ENCODE data around the gene CPEB1. TPM values are rescaled to one million over a fixed set of nuclear protein-coding genes. Genes with fewer than 3 reads are reported as not detected.

The CPEB1 gene
- total RNA-seq, 1 donor from 2014 or later = 1.6 TPM

DNA sequence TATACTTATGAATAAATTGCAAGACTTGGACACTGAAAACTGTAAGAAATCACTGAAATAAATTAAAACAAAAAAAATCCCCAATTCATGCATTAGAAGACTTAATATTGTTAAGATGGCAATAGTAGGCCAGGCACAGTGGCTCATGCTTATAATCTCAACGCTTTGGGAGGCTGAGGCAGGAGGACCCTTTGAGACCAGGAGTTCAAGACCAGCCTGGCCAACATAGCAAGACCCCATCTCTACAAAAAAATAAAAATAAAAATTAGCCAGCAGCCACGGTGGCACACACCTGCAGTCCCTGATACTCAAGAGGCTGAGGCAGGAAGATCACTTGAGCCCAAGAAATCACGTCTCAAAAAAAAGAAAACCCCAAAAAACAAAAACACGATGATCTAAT, 35.8 kb downstream of the CPEB1 start:
- Mint-ChIP-seq H3K4me1 (ENCODE audit: unreplicated experiment) (no peaks in the 10 kb centered on the region), H3K27ac (no peak overlapping the region), H3K36me3 (no peaks in the 10 kb centered on the region), H3K4me3 (no peak overlapping the region), H3K9me3 (no peaks in the 10 kb centered on the region), H3K27me3 (peaks cover 18% of the 10 kb centered on the region)
- no peak for TF ChIP-seq CTCF (conservative IDR thresholded peaks at IDR 0.05)
- no peak for DNase-seq (ENCODE audit: extremely low spot score, unreplicated experiment)

DNA sequence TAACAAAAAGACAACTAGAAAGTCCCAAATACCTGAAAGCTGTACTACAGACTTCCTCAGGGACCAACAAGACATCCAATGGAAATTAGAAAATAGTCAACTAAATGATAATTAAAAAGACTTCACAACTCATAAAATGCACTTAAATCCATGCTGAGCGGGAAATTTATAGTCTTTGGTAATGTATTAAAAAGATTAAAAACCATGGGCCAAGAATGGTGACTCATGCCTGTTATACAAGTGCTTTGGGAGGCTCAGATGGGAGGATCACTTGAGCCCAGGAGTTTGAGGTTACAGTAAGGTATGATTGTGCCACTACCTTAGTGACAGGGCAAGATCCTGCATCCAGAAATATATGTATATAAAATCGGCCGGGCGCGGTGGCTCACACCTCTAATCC, 45.0 kb downstream of the CPEB1 start:
- H3K27me3 Mint-ChIP-seq = peaks cover 7% of the 10 kb centered on the region
- DNase-seq (ENCODE audit: extremely low spot score, unreplicated experiment) = no peak
- H3K27ac Mint-ChIP-seq = no peak overlapping the region
- H3K36me3 Mint-ChIP-seq = no peaks in the 10 kb centered on the region
- H3K4me3 Mint-ChIP-seq = no peak overlapping the region
- no peak for TF ChIP-seq CTCF (conservative IDR thresholded peaks at IDR 0.05)
- no peaks in the 10 kb centered on the region for H3K9me3 Mint-ChIP-seq
- no peaks in the 10 kb centered on the region for H3K4me1 Mint-ChIP-seq (ENCODE audit: unreplicated experiment)

- Mint-ChIP-seq H3K9me3 (no peaks in the 10 kb centered on the region), H3K27me3 (peaks cover 7% of the 10 kb centered on the region), H3K4me3 (no peak overlapping the region), H3K36me3 (no peaks in the 10 kb centered on the region), H3K4me1 (ENCODE audit: unreplicated experiment) (no peaks in the 10 kb centered on the region), H3K27ac (no peak overlapping the region)
- no peak for DNase-seq (ENCODE audit: extremely low spot score, unreplicated experiment)
- TF ChIP-seq CTCF (conservative IDR thresholded peaks at IDR 0.05) = no peak
These were observed 47.3 kb downstream of the CPEB1 start for GRCh38 chr15:82599862-82600261.

DNA sequence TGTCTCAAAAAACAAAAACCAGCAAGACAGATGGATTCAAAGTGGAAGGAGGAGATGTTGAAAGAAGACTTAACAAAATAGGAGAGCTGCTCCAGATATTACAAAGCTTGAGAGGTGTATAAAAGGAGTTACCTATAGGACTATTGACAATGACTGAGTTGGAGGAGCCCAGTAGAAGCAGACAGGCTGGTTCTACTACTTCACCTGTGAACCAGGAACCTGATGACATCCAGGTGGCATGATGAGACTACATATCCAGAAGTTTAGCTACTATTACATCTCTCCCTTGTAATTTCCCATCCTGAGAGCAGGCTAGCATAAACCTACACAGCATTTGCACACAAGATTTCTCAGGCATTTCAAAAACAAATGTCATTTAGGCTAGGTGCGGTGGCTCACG, 49.3 kb downstream of the CPEB1 start:
- Mint-ChIP-seq H3K4me1 (ENCODE audit: unreplicated experiment) (no peaks in the 10 kb centered on the region), H3K36me3 (no peaks in the 10 kb centered on the region), H3K27ac (no peak overlapping the region), H3K4me3 (no peak overlapping the region), H3K9me3 (no peaks in the 10 kb centered on the region), H3K27me3 (peaks cover 17% of the 10 kb centered on the region)
- TF ChIP-seq CTCF (conservative IDR thresholded peaks at IDR 0.05) = no peak
- DNase-seq (ENCODE audit: extremely low spot score, unreplicated experiment) = no peak

DNA sequence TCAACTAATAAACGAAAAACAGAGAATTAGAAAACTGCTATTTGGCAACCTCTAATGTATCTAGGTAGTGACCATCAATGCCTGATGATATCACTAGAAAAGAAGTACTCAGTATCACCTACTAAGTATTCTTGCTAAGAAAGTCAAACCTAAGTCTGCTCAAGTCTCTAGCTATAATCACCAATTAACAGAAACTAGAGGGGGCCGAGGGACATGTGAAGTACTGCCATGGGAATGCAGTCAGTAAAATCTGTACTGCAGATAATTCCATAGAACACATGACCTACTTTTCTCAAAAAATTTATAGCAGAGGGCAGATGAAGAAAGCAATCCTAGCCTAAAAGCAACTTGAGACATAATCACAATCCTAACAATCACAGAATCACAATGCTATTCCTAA, 51.4 kb downstream of the CPEB1 start:
- TF ChIP-seq CTCF (conservative IDR thresholded peaks at IDR 0.05) = no peak
- Mint-ChIP-seq H3K36me3 (no peaks in the 10 kb centered on the region), H3K4me1 (ENCODE audit: unreplicated experiment) (no peaks in the 10 kb centered on the region), H3K27me3 (peaks cover 22% of the 10 kb centered on the region), H3K4me3 (no peak overlapping the region), H3K9me3 (no peaks in the 10 kb centered on the region), H3K27ac (no peak overlapping the region)
- no peak for DNase-seq (ENCODE audit: extremely low spot score, unreplicated experiment)

- Mint-ChIP-seq H3K4me1 (ENCODE audit: unreplicated experiment) (no peaks in the 10 kb centered on the region), H3K4me3 (no peak overlapping the region), H3K27me3 (peaks cover 27% of the 10 kb centered on the region), H3K27ac (no peak overlapping the region), H3K9me3 (no peaks in the 10 kb centered on the region), H3K36me3 (no peaks in the 10 kb centered on the region)
- DNase-seq (ENCODE audit: extremely low spot score, unreplicated experiment) = no peak
- no peak for TF ChIP-seq CTCF (conservative IDR thresholded peaks at IDR 0.05)
These were observed 52.0 kb downstream of the CPEB1 start for GRCh38 chr15:82595203-82595602.

Measured in type B pancreatic cell (in vitro differentiated cells).